GM19239 (cell line): ENCODE measurements around the gene EIPR1.

Experiments used
- DNase-seq: peaks from one replicate; pipeline ENCODE4 v3.0.0; 2011; ENCODE audit warnings: low spot score; ENCODE audit not compliant: insufficient read length
- FAIRE-seq: peaks from 2 replicates; lab custom pipeline; 2011; peaks lifted over from hg19 to GRCh38; lab: Jason Lieb, UNC

Gene EIPR1

DNA sequence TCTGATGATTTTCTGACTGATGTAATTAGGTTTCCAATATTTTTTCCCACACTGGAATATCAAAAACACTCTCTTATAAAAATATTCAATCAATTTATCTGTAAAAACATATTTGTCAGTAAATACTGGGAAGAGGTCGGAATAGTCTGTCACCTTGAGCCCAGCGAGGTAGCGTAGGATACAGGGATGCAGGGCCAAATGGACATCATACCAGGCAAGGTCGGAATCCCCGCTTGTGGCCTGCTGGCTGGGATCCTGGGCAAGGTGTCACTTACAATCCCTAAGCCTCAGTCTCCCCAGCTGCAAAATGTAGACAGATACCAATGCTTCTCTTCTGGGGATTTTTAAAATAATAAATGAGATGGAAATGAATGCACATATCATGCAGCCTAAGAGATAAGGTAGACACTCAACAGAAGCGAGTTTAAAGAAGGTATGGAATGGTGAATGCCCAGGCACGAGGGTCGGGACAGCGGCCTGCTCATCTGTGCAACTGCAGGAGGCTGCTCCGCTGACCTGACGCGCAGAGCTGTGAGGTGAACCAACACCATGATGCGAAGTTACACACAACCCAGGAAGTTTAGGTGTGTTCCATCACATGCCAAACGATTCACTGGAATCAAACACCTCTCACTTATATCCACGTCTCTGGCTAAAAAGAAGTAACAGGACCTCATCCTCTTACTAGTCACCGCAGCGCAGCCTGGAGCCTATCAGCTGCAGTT, 98.2 kb downstream of the EIPR1 start:
- DNase-seq (no peak), FAIRE-seq (no peak)

GRCh38 chr2:3278521-3279218, 98.9 kb downstream of the EIPR1 start:
- no peak for FAIRE-seq
- DNase-seq: no peak

- no peak for FAIRE-seq
These were observed 99.7 kb downstream of the EIPR1 start for GRCh38 chr2:3277748-3278520.

GRCh38 chr2:3277050-3277747, 100.4 kb downstream of the EIPR1 start:
- DNase-seq (no peak), FAIRE-seq (no peak)

More at GRCh38 chr2:3277748-3278520, 99.7 kb downstream of the EIPR1 start:
- no peak for DNase-seq

GRCh38 chr2:3272761-3273160, 104.9 kb downstream of the EIPR1 start:
- FAIRE-seq (no peak), DNase-seq (no peak)

DNA sequence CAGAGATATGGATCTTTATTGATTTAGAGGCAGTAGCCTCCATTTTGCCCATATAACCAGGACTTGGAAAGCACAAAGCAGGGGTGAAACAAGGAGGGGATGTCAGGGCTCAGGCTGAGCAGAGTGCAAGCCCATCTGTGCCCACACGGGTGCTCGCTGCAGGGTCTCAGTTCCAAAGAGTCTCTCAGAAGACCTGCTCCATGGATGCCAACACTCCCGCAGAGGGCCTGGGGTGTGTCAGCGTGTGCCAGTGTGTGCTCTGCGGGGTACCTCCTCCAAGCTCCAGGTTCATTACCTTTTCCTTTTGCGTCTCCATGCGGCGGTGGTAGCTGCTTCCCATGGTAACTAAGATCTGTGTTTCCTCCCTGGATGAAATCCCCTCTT, 107.5 kb downstream of the EIPR1 start:
- DNase-seq (no peak), FAIRE-seq (no peak)

- no peak for FAIRE-seq
These were observed 108.1 kb downstream of the EIPR1 start for GRCh38 chr2:3269425-3270094.

DNA sequence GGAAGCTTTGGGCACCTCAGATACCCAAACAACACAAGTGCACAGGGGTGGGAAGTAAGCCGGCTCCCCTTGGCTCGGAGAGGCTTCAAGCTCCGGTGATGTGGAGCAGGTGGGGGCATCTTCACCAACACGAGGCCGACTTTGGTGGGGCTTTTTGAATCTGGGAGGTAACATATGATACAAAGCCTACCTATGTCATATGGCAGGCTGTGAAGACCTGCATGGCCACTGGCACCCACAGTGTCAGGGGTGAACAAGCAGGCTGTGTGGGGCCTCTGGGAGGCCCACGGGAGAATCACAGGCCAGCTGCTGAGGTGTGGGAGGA, 109.0 kb downstream of the EIPR1 start:
- no peak for FAIRE-seq

More at GRCh38 chr2:3269425-3270094, 108.1 kb downstream of the EIPR1 start:
- DNase-seq: no peak

DNA sequence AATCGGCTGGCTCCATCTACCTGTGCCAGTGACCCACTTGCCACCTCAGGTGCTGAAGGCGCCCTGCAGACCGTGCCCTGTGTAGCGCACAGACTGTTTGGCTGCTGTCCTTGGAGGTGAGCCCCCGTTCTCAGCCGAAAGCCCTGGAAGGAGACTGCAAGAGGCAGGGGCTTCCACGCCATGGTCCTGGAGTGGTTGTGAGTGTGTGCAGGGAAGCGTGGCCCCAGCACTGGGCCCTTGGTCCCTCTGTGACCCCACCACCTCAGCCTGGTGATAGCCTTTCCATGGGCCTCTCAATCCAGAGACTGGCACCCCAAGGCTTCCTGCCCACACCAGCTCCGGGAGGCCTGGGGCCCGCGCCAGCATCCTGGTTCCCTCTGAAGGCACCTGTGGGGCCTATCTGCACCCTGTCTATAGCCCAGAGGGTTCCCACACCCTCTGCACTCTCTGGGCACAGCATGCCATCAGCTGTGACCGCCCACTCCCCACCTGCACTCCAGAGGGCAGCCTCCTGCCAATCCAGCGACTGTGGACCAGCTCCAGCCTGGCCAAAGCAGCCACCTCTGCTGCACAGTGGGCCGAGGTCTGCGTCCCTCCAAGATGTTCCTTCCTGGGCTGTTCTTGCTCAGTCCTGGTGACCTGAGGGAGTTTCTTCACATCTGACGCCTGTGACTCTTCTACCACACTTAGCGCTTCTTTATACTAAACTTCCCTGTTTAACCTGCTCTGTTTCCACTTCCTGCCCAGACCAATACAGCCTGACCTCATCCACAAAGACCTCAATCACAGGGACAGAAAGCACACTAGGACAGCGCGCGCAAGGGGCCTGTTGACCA, 109.5 kb downstream of the EIPR1 start:
- DNase-seq: no peak
- FAIRE-seq: no peak

More for the DNA sequence above, 109.0 kb downstream of the EIPR1 start:
- DNase-seq: no peak

DNA sequence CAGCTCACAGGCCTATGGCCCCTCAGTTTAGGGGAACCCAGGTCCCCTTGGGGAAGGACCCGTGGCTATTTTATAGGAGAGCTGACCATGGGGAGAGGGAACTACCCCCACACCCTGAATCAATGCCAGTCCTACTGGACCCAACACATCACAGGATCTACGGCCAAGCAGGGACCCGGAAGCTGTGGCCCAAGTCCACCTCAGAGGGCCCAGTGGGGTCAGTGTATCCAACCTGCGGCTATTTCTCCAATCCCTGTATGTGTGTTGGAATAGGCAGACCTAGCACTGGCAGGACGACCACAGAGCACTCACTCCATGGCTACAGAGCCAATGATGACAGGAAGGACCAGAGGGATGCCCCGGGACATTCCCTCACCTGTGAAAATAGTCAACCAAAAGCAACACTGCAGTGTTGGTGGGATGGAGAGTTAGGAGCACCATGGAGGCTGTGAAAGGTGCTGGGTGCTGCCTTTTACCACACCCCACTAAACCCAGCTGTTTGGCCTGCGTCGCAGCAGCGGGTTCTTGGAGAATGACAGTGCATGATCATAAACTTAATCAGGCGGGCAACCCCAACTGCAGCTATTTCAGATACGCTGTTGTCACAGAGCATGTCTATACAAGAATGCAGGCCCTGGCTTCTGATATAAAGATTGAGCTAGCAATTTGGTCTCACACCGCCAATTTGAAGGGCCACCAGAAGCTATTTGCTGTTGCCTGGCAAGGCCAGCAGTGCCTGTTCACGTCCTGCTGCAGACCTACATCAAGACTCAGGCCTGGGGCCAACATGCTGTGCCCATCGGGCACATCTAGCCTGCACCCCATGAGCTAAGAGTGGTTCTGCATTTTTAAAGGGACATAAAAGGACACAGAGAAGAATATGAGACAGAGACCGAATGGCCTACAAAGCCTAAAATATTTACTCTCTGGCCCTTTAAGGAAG, 110.4 kb downstream of the EIPR1 start:
- DNase-seq: no peak
- no peak for FAIRE-seq

GRCh38 chr2:3265981-3266924, 111.4 kb downstream of the EIPR1 start:
- FAIRE-seq (no peak), DNase-seq (no peak)

GRCh38 chr2:3265471-3265870, 112.1 kb downstream of the EIPR1 start:
- DNase-seq (no peak), FAIRE-seq (no peak)

GRCh38 chr2:3264010-3264744, 113.4 kb downstream of the EIPR1 start:
- FAIRE-seq: no peak
- DNase-seq: no peak

GRCh38 chr2:3263487-3263886, 114.1 kb downstream of the EIPR1 start:
- no peak for FAIRE-seq

GRCh38 chr2:3262437-3263388, 114.9 kb downstream of the EIPR1 start:
- no peak for DNase-seq
- no peak for FAIRE-seq

More at GRCh38 chr2:3263487-3263886, 114.1 kb downstream of the EIPR1 start:
- no peak for DNase-seq
